B cell (primary cell): ENCODE measurements around the gene EHD1. TPM values are rescaled to one million over a fixed set of nuclear protein-coding genes. Genes with fewer than 3 reads are reported as not detected.
A peak's percentile ranks its signal among the peaks of the same experiment; 100 is the strongest.

Experiments used
- ATAC-seq: fragments of 200-7000 bp; cut with Tn5 transposase; one replicate; pipeline ENCODE4 v1.10.0; 2021; ENCODE audit warnings: low read depth, mild to moderate bottlenecking, moderate number of reproducible peaks, moderate library complexity
- CTCF ChIA-PET: fragments of 350-600 bp; sonication (Branson Sonifier 250); formaldehyde crosslinking; loops from one replicate; lab custom pipeline; 2021; ENCODE audit warnings: antibody characterized with exemption, inconsistent platforms; lab: Charles Lee
- POLR2A ChIA-PET: fragments of 350-600 bp; sonication (Branson Sonifier 250); formaldehyde crosslinking; loops from one replicate; lab custom pipeline; 2021; ENCODE audit warnings: antibody characterized with exemption; lab: Charles Lee
- DNase-seq: peaks from one replicate; pipeline ENCODE4 v3.0.0; 2013
- H2AFZ ChIP-seq: 2 replicates; pipeline ENCODE4 v1.6.1; 2012; ENCODE audit warnings: mild to moderate bottlenecking, low read depth, low read length; ENCODE audit not compliant: insufficient read depth, poor library complexity, severe bottlenecking
- H3K27ac ChIP-seq, 2 donors: 1 replicate in 1 of 2; 2 replicates in 1 of 2; pipeline ENCODE4 v1.5.1; 2012 to 2013; ENCODE audit warnings: low read length in 2 of 2, mild to moderate bottlenecking in 2 of 2, moderate library complexity in 1 of 2
- H3K27me3 ChIP-seq, 4 experiments: fragments of 200-600 bp in 1 of 4; sonication (generic) in 1 of 4; replicated peaks in 1 of 4; 1 replicate in 2 of 4; 2 replicates in 2 of 4; pipeline versions ENCODE4 v1.6.1 to v1.7.0; 2013 to 2016; ENCODE audit warnings: low read length in 3 of 4, mild to moderate bottlenecking in 2 of 4, mixed read lengths in 1 of 4, moderate library complexity in 1 of 4; ENCODE audit not compliant: insufficient read depth in 4 of 4, control insufficient read depth in 3 of 4; ENCODE audit errors: control extremely low read depth in 1 of 4
- H3K36me3 ChIP-seq, 2 experiments: replicated peaks in 1 of 2; 1 replicate in 1 of 2; 2 replicates in 1 of 2; pipeline versions ENCODE4 v1.6.1 to v1.7.1; 2013; ENCODE audit warnings: low read length in 1 of 2; ENCODE audit not compliant: insufficient read depth in 2 of 2, control insufficient read depth in 1 of 2; ENCODE audit errors: control extremely low read depth in 1 of 2, extremely low read depth in 1 of 2
- H3K4me1 ChIP-seq, 2 donors: fragments of 200-600 bp in 1 of 2; sonication (generic) in 1 of 2; 1 replicate in 1 of 2; 2 replicates in 1 of 2; pipeline versions ENCODE4 v1.5.1 to v1.6.1; 2013 to 2017; ENCODE audit warnings: low read length in 2 of 2; ENCODE audit not compliant: control insufficient read depth in 2 of 2, insufficient read depth in 2 of 2
- H3K4me2 ChIP-seq: replicated peaks from 2 replicates; pipeline ENCODE3; 2012; ENCODE audit warnings: mild to moderate bottlenecking, low read depth, low read length; ENCODE audit not compliant: poor library complexity, severe bottlenecking
- H3K4me3 ChIP-seq, 5 experiments: fragments of 200-600 bp in 1 of 5; sonication (generic) in 1 of 5; 1 replicate in 3 of 5; 2 replicates in 2 of 5; pipeline versions ENCODE4 v1.5.1 to v1.7.0; 2011 to 2016; ENCODE audit warnings: low read length in 4 of 5, mild to moderate bottlenecking in 4 of 5, low read depth in 2 of 5, control low read depth in 1 of 5, moderate library complexity in 1 of 5; ENCODE audit not compliant: insufficient read depth in 1 of 5; ENCODE audit errors: control extremely low read depth in 1 of 5, extremely low read depth in 1 of 5
- H3K79me2 ChIP-seq: fragments of 200-600 bp; sonication (generic); one replicate; pipeline ENCODE4 v1.6.0; 2016; ENCODE audit warnings: low read length; ENCODE audit not compliant: control insufficient read depth, insufficient read depth
- H3K9ac ChIP-seq: fragments of 200-600 bp; sonication (generic); 2 replicates; pipeline ENCODE4 v1.6.1; 2017; ENCODE audit warnings: mild to moderate bottlenecking, low read length, moderate library complexity
- H3K9me3 ChIP-seq, 3 donors: one replicate each; pipeline versions ENCODE4 v1.6.1 to v1.7.1; 2013; ENCODE audit warnings: low read length in 2 of 3; ENCODE audit not compliant: control insufficient read depth in 2 of 3, insufficient read depth in 1 of 3; ENCODE audit errors: control extremely low read depth in 1 of 3
- H4K20me1 ChIP-seq: 2 replicates; pipeline ENCODE4 v1.6.0; 2012; ENCODE audit warnings: mild to moderate bottlenecking, low read length; ENCODE audit not compliant: insufficient read depth, control insufficient read depth, poor library complexity, severe bottlenecking
- H3K27ac Mint-ChIP-seq: one replicate; pipeline ENCODE4 v1.8.0; 2021; ENCODE audit warnings: mixed read lengths
- H3K27me3 Mint-ChIP-seq: one replicate; pipeline ENCODE4 v1.8.0; 2021; ENCODE audit warnings: mixed read lengths
- H3K4me1 Mint-ChIP-seq: one replicate; pipeline ENCODE4 v1.8.0; 2021; ENCODE audit warnings: mixed read lengths
- H3K4me3 Mint-ChIP-seq: one replicate; pipeline ENCODE4 v1.8.0; 2021; ENCODE audit warnings: mixed read lengths
- H3K9me3 Mint-ChIP-seq: one replicate; pipeline ENCODE4 v1.8.0; 2022; ENCODE audit warnings: mixed read lengths; ENCODE audit not compliant: insufficient read depth
- EZH2 ChIP-seq: IDR thresholded peaks from 2 replicates; pipeline ENCODE4 v1.6.1; 2012; ENCODE audit warnings: borderline replicate concordance, low read depth, mild to moderate bottlenecking, moderate library complexity, low read length; ENCODE audit not compliant: insufficient read depth, poor library complexity, severe bottlenecking
- WGBS: methylation state at CpG from one replicate; pipeline ENCODE4 v1.1.5; 2013; ENCODE audit warnings: missing lambda C conversion rate; ENCODE audit not compliant: insufficient coverage; 5-methylcytosine and 5-hydroxymethylcytosine counted together
- intact Hi-C: fragments of 100-400 bp; cut with micrococcal nuclease; formaldehyde crosslinking; loops from one replicate; pipeline ENCODE4 v1.10.0; 2022
- polyA plus RNA-seq: library from polyadenylated mRNA; depleted of rRNA; stranded (reverse); fragments of >200 nt; gene quantifications from 2 replicates; pipeline ENCODE4 v1.2.3, GENCODE V29; 2012
- total RNA-seq, 2 donors: library from RNA; stranded (reverse); fragments of 120-200 nt in 1 of 2; gene quantifications; 1 replicate in 1 of 2; 2 replicates in 1 of 2; pipeline versions ENCODE4 v1.2.3 to v1.2.4, GENCODE V29; 2013 to 2022
- TF ChIP-seq, protein P1 (sequence below): fragments of 200-600 bp; IDR thresholded peaks from one replicate; pipeline ENCODE4 v1.8.0; 2022; ENCODE audit warnings: antibody characterized with exemption, mild to moderate bottlenecking

Gene EHD1
- total and polyA plus RNA-seq, 2 donors (not counting 1 experiment from before 2014, with no cell fraction given) = 208 to 280 TPM

DNA sequence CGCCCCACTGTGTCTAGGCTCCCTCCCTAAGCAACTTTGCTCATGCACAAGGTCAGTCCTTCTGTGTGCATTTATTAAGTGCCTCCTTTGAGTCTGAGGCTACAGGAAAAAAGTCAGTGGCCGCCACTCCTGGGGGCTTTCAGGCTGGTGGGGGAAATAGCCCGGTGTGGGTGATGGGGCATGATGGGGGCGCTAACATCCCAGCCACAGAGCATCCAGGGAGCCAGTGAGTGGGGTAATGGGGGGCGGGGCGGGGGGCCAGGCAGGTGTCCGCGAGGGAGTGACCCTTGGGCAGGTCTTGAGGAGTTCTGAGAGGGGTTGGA, 9.9 kb upstream of the EHD1 start:
- H3K27ac ChIP-seq = peak overlapping the region; percentile 43 to 56
- peak overlapping the region; percentile 83 for H3K4me2 ChIP-seq
- peaks cover 34% of the 10 kb centered on the region for H3K4me1 Mint-ChIP-seq
- no peaks in the 10 kb centered on the region for H3K36me3 ChIP-seq
- H3K27me3 ChIP-seq = no peaks in the 10 kb centered on the region
- H3K79me2 ChIP-seq = peaks cover 11% of the 10 kb centered on the region
- TF ChIP-seq EZH2 = no peak
- TF ChIP-seq, protein P1, sequence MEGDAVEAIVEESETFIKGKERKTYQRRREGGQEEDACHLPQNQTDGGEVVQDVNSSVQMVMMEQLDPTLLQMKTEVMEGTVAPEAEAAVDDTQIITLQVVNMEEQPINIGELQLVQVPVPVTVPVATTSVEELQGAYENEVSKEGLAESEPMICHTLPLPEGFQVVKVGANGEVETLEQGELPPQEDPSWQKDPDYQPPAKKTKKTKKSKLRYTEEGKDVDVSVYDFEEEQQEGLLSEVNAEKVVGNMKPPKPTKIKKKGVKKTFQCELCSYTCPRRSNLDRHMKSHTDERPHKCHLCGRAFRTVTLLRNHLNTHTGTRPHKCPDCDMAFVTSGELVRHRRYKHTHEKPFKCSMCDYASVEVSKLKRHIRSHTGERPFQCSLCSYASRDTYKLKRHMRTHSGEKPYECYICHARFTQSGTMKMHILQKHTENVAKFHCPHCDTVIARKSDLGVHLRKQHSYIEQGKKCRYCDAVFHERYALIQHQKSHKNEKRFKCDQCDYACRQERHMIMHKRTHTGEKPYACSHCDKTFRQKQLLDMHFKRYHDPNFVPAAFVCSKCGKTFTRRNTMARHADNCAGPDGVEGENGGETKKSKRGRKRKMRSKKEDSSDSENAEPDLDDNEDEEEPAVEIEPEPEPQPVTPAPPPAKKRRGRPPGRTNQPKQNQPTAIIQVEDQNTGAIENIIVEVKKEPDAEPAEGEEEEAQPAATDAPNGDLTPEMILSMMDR = no peak
- no peaks in the 10 kb centered on the region for H3K9me3 Mint-ChIP-seq
- peak overlapping the region; percentile 84 for H3K4me3 Mint-ChIP-seq
- intact Hi-C loops = loop anchor here (1.0 to 2.0 kb wide), 3 partner anchors 8 to 78 kb away; partner anchors contain the start of gene MEN1
- 80% methylated on average over 8 of the region's 8 CpGs for WGBS
- ATAC-seq = no peak
- H2AFZ ChIP-seq = peak overlapping the region; percentile 84
- H3K4me1 ChIP-seq = peaks cover 29 to 38% of the 10 kb centered on the region in 2 donors
- peak overlapping the region; percentile 61 for H3K9ac ChIP-seq
- CTCF ChIA-PET = interaction anchor here (0.6 to 30.2 kb wide), 12 partner anchors 13 to 126 kb away, joined by 3 to 1254 read pairs (median 5); partner anchors contain the start of genes ARL2, ATG2A, CDC42BPG and EHD1
- POLR2A ChIA-PET = interaction anchor here (0.6 to 5.0 kb wide), 9 partner anchors 10 to 1032 kb away, joined by 3 to 43 read pairs (median 4); partner anchors contain the start of genes EHD1 and ZNHIT2
- no peaks in the 10 kb centered on the region for H3K9me3 ChIP-seq
- H4K20me1 ChIP-seq = no peaks in the 10 kb centered on the region
- H3K27me3 Mint-ChIP-seq = no peaks in the 10 kb centered on the region
- H3K4me3 ChIP-seq = peak overlapping the region in 4 of 5 experiments; percentile 14 to 50 (median 42)
- DNase-seq = no peak
- H3K27ac Mint-ChIP-seq = peak overlapping the region; percentile 88

DNA sequence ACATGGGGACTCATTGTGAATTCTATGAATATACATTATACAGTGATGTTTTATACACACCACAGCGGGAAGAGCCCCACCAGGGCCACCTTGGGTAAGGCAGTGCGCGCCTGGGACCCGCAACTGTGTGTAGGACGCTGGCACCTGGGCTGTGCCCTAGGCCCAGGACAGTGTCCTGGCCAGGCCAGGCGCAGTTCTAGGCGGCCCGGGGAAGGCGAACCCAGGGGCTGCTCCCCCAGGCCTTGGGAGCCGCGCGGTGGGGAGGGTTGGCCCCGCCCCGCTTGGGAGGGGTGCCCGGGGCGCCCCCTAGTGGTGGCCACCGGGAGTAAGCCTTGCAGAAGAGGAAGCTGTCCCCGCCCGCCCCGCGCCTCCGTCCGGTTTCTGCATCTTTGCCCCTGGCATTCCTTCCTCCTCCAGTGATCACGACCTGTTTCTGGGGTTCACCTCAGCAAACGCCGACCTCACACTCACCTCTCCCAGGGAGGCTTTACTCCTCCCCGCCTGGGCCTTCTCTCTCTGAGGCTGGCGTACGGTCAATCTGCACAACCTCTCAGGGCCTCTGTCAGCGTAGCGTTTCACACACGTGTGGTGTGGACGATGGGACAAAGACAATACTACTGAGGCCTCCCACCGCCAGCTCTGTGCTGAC, 9.5 kb upstream of the EHD1 start:
- peak; percentile 90 for DNase-seq
- H3K4me3 Mint-ChIP-seq = peak overlapping the region; percentile 84
- ATAC-seq = peak; percentile 97
- H3K9me3 Mint-ChIP-seq = no peaks in the 10 kb centered on the region
- Histone ChIP-seq H3K9me3 (no peaks in the 10 kb centered on the region), H3K79me2 (peaks cover 11% of the 10 kb centered on the region), H3K4me1 (peaks cover 25 to 33% of the 10 kb centered on the region in 2 donors), H3K27ac (peak overlapping the region; percentile 43 to 56), H3K9ac (peak overlapping the region; percentile 61), H3K27me3 (no peaks in the 10 kb centered on the region), H3K4me3 (peak overlapping the region in 4 of 5 experiments; percentile 14 to 50 (median 42)), H3K36me3 (no peaks in the 10 kb centered on the region), H4K20me1 (no peaks in the 10 kb centered on the region), H2AFZ (peak overlapping the region; percentile 84), H3K4me2 (peak overlapping the region; percentile 83)
- 15% methylated on average over 31 of the region's 34 CpGs for WGBS
- H3K4me1 Mint-ChIP-seq = peaks cover 34% of the 10 kb centered on the region
- intact Hi-C loops = loop anchor here (1.0 to 2.0 kb wide), 3 partner anchors 8 to 77 kb away; partner anchors contain the start of gene MEN1
- POLR2A ChIA-PET = interaction anchor here (0.6 to 5.0 kb wide), 8 partner anchors 10 to 1031 kb away, joined by 3 to 43 read pairs (median 5); partner anchors contain the start of genes EHD1 and ZNHIT2
- H3K27me3 Mint-ChIP-seq = no peaks in the 10 kb centered on the region
- peak overlapping the region; percentile 88 for H3K27ac Mint-ChIP-seq
- CTCF ChIA-PET = interaction anchor here (0.6 to 30.2 kb wide), 14 partner anchors 7 to 191 kb away, joined by 3 to 1254 read pairs (median 5); partner anchors contain the start of genes ARL2, ATG2A, CDC42BPG and EHD1
- TF ChIP-seq, protein P1 = peak; percentile 91
- no peak for TF ChIP-seq EZH2
